SH-SY5Y (cell line): ENCODE results near the gene ENTR1.

Experiments used
- GATA2 ChIP-seq: IDR thresholded peaks from 2 replicates; pipeline ENCODE4 v1.6.1; 2011; ENCODE audit warnings: mild to moderate bottlenecking, low read depth, low read length
- GATA3 ChIP-seq: IDR thresholded peaks from 2 replicates; pipeline ENCODE4 v1.6.1; 2011; ENCODE audit warnings: low read depth, mild to moderate bottlenecking, low read length, moderate library complexity

GRCh38 chr9:136423432-136424146, 13.2 kb upstream of the ENTR1 start:
- no peak for TF ChIP-seq GATA2
- no peak for TF ChIP-seq GATA3
